ENCODE data around the gene SPTLC1. TPM values are rescaled to one million over a fixed set of nuclear protein-coding genes. Genes with fewer than 3 reads are reported as not detected.

Gene SPTLC1
- total RNA-seq, 1 donor from 2014 or later = 40.8 TPM

DNA sequence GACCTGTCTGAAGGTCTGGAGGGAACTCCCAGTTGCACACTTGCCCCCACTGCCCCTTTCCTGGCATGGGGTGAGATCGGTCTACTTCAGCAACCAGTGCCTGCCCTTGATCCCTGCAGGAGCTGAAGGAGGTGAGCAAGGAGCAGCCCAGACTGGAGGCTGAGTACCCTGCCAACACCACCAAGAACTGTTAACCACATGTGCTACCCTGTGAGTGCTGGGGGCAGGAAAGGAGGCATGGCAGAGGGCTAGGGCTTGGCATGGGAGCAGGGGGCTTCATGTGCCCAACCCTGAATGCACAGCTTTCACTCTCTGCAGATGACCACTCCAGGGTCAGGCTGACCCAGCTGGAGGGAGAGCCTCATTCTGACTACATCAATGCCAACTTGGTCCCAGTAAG lies 17.3 kb upstream of the SPTLC1 start:
- peaks cover 51% of the 10 kb centered on the region for H3K27me3 Mint-ChIP-seq
- TF ChIP-seq, protein P1, sequence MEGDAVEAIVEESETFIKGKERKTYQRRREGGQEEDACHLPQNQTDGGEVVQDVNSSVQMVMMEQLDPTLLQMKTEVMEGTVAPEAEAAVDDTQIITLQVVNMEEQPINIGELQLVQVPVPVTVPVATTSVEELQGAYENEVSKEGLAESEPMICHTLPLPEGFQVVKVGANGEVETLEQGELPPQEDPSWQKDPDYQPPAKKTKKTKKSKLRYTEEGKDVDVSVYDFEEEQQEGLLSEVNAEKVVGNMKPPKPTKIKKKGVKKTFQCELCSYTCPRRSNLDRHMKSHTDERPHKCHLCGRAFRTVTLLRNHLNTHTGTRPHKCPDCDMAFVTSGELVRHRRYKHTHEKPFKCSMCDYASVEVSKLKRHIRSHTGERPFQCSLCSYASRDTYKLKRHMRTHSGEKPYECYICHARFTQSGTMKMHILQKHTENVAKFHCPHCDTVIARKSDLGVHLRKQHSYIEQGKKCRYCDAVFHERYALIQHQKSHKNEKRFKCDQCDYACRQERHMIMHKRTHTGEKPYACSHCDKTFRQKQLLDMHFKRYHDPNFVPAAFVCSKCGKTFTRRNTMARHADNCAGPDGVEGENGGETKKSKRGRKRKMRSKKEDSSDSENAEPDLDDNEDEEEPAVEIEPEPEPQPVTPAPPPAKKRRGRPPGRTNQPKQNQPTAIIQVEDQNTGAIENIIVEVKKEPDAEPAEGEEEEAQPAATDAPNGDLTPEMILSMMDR (IDR thresholded peaks at IDR 0.05) = no peak
- CTCF ChIA-PET = no interaction called here
- no peaks in the 10 kb centered on the region for H3K36me3 Mint-ChIP-seq (ENCODE audit: low read depth)
- DNase-seq (no peak), ATAC-seq (ENCODE audit: low read depth) (no peak)
- H3K4me3 Mint-ChIP-seq = no peak overlapping the region
- H3K4me1 Mint-ChIP-seq = peaks cover 8% of the 10 kb centered on the region
- H3K27ac Mint-ChIP-seq = no peak overlapping the region
- intact Hi-C loops (cut with micrococcal nuclease) = no loop called here
- POLR2A ChIA-PET = no interaction called here
- peaks cover 8% of the 10 kb centered on the region for H3K9me3 Mint-ChIP-seq

DNA sequence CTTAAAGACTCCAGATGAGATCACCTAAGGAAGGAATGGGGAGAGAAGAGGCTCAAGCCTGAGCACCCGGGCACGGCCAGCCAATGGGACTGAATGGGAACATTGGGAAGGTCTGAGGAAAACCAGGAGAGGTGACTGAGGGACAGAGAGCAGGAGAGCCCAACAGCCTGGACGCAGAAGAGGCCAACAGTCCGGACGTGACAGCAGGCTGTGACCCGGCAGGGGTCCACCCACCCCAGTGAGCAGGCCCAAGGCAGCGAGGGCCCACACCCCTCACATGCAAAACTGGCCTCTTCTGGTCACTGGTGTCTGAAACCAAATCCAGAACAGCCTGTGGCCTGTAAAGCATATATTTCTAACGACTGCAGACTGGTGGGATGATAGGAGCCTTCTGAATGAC lies 7.6 kb upstream of the SPTLC1 start:
- CTCF ChIA-PET = no interaction called here
- Mint-ChIP-seq H3K9me3 (no peaks in the 10 kb centered on the region), H3K4me3 (no peak overlapping the region)

DNA sequence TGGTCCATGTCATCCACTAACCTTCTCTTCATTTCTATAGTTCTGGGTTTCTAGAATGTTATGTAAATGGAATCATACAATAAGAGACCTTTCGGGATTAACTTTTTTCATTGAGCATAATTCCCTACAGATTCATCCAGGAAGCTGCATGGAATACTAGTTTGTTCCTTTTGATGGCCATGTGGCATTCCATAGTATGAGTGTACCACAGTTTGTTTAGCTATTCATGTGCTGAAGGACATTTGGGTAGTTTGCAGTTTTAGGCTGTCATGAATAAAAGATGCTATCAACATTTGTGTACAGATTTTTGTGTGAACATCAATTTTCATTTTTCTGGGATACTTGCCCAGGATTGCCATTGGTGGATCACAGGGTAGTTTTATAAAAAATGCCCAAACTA lies 6.8 kb upstream of the SPTLC1 start:
- intact Hi-C loops (cut with micrococcal nuclease) = no loop called here
- no peak for ATAC-seq (ENCODE audit: low read depth)

More for the DNA sequence above, 7.6 kb upstream of the SPTLC1 start:
- POLR2A ChIA-PET = no interaction called here
- intact Hi-C loops (cut with micrococcal nuclease) = no loop called here
- ATAC-seq (ENCODE audit: low read depth) (no peak), DNase-seq (no peak)
- Mint-ChIP-seq H3K36me3 (ENCODE audit: low read depth) (no peaks in the 10 kb centered on the region), H3K27me3 (peaks cover 4% of the 10 kb centered on the region), H3K4me1 (no peaks in the 10 kb centered on the region), H3K27ac (no peak overlapping the region)
- TF ChIP-seq, protein P1 (IDR thresholded peaks at IDR 0.05) = no peak

DNA sequence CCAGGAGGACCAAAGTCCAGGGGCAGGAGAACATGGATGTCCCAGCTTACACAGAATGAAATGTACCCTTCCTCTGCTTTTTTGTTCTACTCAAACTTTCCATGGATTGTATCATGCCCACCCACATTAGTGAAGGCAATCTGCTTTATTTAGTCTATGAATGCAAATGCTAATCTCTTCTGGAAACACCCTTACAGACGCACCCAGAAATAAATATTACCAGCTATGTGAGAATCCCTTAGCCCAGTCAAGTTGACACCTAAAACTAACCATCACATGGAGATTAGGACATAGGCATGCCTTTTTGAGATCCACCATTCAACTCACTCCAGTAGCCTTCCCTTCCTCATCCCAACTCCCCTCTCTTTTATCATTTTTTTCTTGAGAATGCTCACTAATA lies 6.1 kb upstream of the SPTLC1 start:
- intact Hi-C loops (cut with micrococcal nuclease) = no loop called here
- no peaks in the 10 kb centered on the region for H3K9me3 Mint-ChIP-seq
- POLR2A ChIA-PET = no interaction called here
- no peak overlapping the region for H3K4me3 Mint-ChIP-seq
- no peak overlapping the region for H3K27ac Mint-ChIP-seq
- no peaks in the 10 kb centered on the region for H3K4me1 Mint-ChIP-seq
- peaks cover 4% of the 10 kb centered on the region for H3K27me3 Mint-ChIP-seq
- no peak for DNase-seq
- ATAC-seq (ENCODE audit: low read depth) = no peak
- TF ChIP-seq, protein P1 (IDR thresholded peaks at IDR 0.05) = no peak
- CTCF ChIA-PET = no interaction called here
- H3K36me3 Mint-ChIP-seq (ENCODE audit: low read depth) = no peaks in the 10 kb centered on the region

More for the DNA sequence above, 6.8 kb upstream of the SPTLC1 start:
- Mint-ChIP-seq H3K36me3 (ENCODE audit: low read depth) (no peaks in the 10 kb centered on the region), H3K9me3 (no peaks in the 10 kb centered on the region), H3K27ac (no peak overlapping the region), H3K4me3 (no peak overlapping the region), H3K4me1 (no peaks in the 10 kb centered on the region), H3K27me3 (peaks cover 4% of the 10 kb centered on the region)
- no peak for DNase-seq
- TF ChIP-seq, protein P1 (IDR thresholded peaks at IDR 0.05) = no peak
- CTCF ChIA-PET = no interaction called here
- POLR2A ChIA-PET = no interaction called here

DNA sequence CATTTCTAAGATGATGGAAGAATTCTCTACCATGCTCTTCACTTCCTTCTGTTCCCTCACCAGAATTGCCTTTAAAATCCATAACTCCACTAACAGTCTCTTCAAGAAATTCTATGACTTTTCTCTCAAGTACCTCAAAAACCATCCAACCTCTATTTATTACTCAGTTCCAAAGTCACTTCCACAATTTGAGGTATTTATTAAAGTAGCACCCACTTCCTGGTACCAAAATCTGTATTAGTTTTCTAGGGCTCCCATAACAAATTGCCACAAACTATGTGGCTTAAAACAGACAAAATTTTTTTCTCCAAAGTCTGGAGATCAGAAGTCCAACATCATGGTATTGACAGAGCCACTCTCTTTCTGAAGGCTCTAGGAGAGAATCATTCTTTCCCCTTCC lies 4.9 kb upstream of the SPTLC1 start:
- CTCF ChIA-PET = no interaction called here
- TF ChIP-seq, protein P1 (IDR thresholded peaks at IDR 0.05) = no peak
- Mint-ChIP-seq H3K4me1 (peaks cover 6% of the 10 kb centered on the region), H3K9me3 (no peaks in the 10 kb centered on the region), H3K36me3 (ENCODE audit: low read depth) (peaks cover 4% of the 10 kb centered on the region), H3K27ac (no peak overlapping the region), H3K27me3 (peaks cover 4% of the 10 kb centered on the region), H3K4me3 (no peak overlapping the region)
- intact Hi-C loops (cut with micrococcal nuclease) = no loop called here
- no peak for ATAC-seq (ENCODE audit: low read depth)
- DNase-seq = no peak
- POLR2A ChIA-PET = no interaction called here
